ENCODE results near the gene SRRM2.

The SRRM2 gene

DNA sequence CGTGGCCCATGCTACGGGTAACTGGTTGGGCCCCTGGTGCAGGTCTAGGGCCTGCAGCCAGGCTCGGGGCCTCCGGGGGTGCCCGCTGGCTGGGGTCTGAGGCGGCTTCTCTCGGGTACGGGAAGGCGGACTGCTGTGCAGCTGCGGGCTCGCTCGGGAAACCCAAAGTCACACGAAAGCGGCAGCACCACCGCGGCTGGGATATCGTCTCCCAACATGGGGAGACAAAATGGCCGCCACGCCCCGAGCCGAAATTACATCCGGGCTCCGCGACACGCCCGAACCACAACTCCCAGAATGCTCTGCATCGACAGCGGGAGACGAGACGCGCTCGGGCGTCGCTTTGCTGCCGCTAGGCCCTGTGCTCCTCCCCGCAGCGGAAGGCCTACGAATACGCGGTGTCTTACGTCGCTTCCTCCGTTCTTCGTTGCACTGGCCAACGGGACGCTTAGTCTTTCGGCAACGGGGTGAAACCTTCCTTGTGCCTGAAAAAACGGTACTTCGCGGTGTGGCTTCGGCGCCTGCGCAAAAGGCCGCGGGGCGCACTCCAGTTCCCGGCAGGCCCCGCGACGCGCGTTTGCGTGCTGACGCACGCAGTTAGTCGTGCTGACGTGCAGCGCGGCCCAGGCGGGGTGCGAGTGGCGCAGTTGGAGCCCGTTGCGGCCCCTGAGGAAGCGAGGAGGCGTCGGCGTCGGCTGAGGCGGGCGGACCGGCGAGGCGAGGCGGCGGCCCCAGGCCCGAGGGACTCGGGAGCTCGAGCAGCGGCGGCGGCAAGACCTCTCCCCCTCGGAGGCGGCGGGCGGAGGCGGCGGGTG is at the start of gene SRRM2:
Gene SRRM2, plus strand, starts transcription at position 604 of the 815 bp plus-strand sequence. CDS start 3,727 bp downstream, outside the sequence.
- Mint-ChIP-seq H3K27ac (peak within 1 kb of the TSS; percentile 99), H3K27me3 (no peaks in the 10 kb centered on the region), H3K36me3 (ENCODE audit: low read depth) (peaks cover 59% of the 10 kb centered on the region), H3K4me1 (ENCODE audit: low read depth) (peaks cover 59% of the 10 kb centered on the region), H3K4me3 (peak within 1 kb of the TSS; percentile 97), H3K9me3 (no peaks in the 10 kb centered on the region)

DNA sequence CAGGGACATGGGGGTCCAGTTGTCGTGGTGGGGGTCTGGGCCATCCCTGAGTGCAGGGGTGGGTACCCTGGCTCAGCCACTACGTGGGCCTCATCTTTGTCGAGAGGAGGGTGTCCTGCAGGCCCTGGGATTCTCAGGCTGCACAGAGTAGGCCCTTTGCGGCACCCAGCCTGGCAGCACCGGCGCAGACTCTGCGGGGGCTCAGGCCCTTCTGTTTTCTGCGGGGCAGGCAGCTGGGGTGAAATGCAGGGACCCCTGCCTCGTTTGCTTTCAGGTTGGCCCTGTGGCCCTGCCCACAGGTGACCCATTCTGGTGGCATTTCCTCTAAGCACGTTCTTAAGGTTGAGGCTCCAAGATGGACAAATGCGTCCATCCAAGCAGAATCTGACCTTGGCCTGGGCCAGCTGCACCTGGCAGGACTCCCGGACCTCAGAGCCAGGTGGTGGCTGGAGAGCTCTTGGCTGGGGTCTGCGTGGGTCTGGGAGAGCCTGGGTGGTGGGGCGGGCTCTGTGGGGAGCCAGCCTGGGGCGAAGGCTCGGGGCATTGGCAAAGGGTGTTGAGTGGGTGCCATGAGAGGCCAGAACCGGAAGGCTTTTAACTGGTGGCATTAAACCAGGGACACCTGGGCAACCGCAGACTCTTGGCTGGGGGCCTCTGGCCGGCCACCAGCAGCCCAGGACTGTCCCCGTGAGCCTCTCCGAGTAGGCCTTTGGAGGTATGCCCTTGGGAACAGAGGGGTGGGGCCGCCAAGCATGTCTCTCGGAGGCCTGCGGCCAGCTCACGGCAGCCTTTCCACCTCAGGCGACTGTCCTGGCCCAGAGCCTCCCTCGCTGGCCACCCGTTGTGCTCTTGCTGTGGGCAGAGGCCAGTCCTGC is 49.3 kb upstream of the SRRM2 start:
- H3K4me1 Mint-ChIP-seq (ENCODE audit: low read depth): no peaks in the 10 kb centered on the region
- H3K9me3 Mint-ChIP-seq: no peaks in the 10 kb centered on the region
- H3K36me3 Mint-ChIP-seq (ENCODE audit: low read depth): peaks cover 8% of the 10 kb centered on the region
- no peak overlapping the region for H3K27ac Mint-ChIP-seq
- no peak overlapping the region for H3K4me3 Mint-ChIP-seq
- no peaks in the 10 kb centered on the region for H3K27me3 Mint-ChIP-seq

DNA sequence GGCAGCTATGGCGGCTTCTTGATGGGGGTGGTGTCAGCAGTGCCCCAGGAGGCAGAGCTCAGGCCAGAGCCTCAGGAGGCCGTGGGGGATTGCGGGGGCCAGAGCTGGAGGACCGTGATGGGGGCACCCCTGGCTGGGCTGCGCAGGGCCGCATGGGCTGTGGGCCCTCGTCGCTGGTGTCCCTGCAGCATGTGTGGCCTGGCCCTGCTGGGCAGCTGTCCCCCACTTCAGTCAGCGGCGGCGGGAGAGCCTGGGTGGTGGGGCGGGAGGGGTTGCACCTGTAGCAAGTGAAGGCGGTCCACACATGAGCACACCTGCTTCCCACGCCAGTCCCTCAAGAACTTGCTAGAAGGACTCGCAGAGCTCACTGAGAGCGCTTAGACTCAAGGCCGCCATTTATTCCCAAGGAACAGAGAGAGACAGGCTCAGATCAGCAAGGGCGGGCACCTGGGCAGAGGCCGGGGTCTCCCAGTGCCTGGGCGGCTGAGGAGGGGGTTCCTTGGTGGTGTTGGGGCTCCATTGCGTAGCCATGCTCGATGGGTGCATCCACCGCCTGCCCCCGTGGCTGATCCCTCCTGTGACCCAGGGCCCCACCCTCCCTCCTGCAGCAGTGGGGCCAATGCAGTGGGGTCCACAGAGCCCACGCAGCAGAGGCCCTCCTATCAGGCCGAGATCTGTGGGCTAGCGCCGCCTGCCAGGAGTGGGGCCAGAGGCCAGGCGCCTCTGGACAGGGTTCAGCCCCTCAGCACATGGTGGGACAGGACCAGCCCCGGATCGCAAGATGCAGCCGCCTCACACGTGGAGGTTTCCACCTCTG is 48.1 kb upstream of the SRRM2 start:
- Mint-ChIP-seq H3K27me3 (no peaks in the 10 kb centered on the region), H3K27ac (no peak overlapping the region), H3K4me3 (no peak overlapping the region), H3K9me3 (no peaks in the 10 kb centered on the region), H3K4me1 (ENCODE audit: low read depth) (no peaks in the 10 kb centered on the region), H3K36me3 (ENCODE audit: low read depth) (peaks cover 11% of the 10 kb centered on the region)

DNA sequence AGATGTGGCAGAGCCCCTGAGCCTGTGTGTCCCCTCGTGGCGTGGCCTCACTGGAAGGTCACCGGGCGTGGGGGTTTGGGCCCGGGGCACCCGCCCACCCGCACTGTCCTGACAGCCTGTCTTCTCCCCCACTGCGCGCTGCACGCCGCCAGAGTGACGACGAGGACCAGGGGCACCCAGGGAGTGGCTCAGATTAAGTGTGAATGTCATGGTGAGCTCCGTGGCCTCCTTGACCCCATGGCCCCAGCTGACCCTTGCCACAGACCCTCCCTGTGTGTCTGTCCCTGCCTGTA is 47.5 kb upstream of the SRRM2 start:
- no peaks in the 10 kb centered on the region for H3K9me3 Mint-ChIP-seq
- no peak overlapping the region for H3K4me3 Mint-ChIP-seq
- H3K4me1 Mint-ChIP-seq (ENCODE audit: low read depth): no peaks in the 10 kb centered on the region
- no peak overlapping the region for H3K27ac Mint-ChIP-seq
- peaks cover 9% of the 10 kb centered on the region for H3K36me3 Mint-ChIP-seq (ENCODE audit: low read depth)
- no peaks in the 10 kb centered on the region for H3K27me3 Mint-ChIP-seq

DNA sequence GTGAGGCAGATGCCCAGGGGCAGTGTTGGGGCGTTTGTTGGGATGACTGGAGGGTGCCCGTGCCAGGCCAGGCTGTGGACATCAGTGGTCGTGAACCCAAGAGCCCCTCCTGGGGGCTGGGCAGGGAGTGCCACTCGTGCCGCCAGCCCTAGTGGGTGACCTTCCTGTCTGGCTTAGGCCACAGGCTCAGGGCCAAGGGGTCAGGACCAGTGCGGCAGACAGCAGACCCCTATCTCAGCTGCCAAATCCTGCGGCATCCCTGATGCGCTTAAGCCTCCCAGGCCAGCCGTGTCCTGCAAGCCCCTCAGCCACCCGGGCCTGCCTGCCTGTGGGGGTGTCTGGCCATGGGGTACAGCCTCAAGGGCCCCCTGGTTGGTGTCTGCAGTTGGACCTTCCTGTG is 47.1 kb upstream of the SRRM2 start:
- no peak overlapping the region for H3K27ac Mint-ChIP-seq
- H3K4me1 Mint-ChIP-seq (ENCODE audit: low read depth): no peaks in the 10 kb centered on the region
- H3K4me3 Mint-ChIP-seq: no peak overlapping the region
- H3K27me3 Mint-ChIP-seq: no peaks in the 10 kb centered on the region
- peaks cover 9% of the 10 kb centered on the region for H3K36me3 Mint-ChIP-seq (ENCODE audit: low read depth)
- no peaks in the 10 kb centered on the region for H3K9me3 Mint-ChIP-seq

DNA sequence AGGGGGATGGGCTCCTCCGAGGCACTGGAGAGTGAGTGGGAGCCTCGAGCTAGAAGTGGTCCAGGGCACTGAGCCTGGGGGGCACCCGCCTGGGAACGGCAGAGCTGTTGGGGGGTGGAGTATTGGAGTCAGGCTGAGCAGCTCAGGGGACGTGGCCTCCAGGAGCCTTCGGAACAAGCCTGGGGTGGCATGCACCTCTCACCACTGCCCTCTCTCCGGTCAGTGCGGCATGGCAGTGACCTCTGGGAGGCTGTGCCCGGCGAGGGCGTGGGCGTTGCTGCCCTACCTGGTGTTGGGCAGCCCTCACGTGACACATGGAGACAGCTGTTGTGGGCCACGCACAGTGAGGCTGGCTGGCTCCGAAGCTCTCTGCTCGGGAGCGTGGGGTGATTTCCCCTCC is 46.4 kb upstream of the SRRM2 start:
- H3K4me3 Mint-ChIP-seq: no peak overlapping the region
- H3K36me3 Mint-ChIP-seq (ENCODE audit: low read depth): peaks cover 9% of the 10 kb centered on the region
- no peaks in the 10 kb centered on the region for H3K27me3 Mint-ChIP-seq

DNA sequence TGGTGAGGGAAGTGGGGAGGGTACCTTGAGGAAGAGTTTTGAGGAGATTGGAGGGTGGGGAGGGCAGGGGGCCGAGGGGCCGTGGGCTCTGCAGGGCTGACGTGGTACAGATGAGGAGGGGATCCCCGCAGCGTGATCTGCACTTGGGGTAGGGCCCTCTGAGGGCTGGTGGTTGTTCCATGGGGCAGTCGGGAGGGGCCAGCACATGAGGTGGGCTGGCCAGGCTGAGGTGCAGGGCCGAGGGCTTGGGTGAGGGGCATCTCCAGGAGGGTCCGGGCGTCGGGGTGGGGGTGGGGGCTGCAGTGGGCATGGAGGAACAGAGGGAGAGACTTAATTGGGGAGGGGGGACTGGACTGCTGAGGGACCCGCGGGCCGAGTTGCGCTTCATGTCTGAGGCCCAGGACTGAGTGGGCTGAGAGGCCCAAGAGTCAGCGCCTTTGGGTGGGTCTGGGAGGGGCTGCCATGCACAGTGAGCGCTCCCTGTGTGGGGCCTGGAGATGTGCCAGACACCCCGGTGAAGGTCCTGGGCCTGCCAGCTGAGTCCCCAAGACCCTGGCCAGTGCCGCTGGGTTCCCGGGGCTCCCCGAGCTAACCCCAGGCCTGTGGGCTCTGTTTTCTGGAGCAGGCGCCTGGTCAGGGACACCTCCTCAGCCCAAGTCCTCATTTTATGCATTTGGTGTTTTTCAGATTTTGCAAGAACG is 45.7 kb upstream of the SRRM2 start:
- Mint-ChIP-seq H3K36me3 (ENCODE audit: low read depth) (peaks cover 9% of the 10 kb centered on the region), H3K4me1 (ENCODE audit: low read depth) (no peaks in the 10 kb centered on the region), H3K9me3 (no peaks in the 10 kb centered on the region), H3K4me3 (no peak overlapping the region), H3K27ac (no peak overlapping the region), H3K27me3 (no peaks in the 10 kb centered on the region)

More for the DNA sequence above, 46.4 kb upstream of the SRRM2 start:
- H3K4me1 Mint-ChIP-seq (ENCODE audit: low read depth): no peaks in the 10 kb centered on the region
- no peaks in the 10 kb centered on the region for H3K9me3 Mint-ChIP-seq
- no peak overlapping the region for H3K27ac Mint-ChIP-seq

DNA sequence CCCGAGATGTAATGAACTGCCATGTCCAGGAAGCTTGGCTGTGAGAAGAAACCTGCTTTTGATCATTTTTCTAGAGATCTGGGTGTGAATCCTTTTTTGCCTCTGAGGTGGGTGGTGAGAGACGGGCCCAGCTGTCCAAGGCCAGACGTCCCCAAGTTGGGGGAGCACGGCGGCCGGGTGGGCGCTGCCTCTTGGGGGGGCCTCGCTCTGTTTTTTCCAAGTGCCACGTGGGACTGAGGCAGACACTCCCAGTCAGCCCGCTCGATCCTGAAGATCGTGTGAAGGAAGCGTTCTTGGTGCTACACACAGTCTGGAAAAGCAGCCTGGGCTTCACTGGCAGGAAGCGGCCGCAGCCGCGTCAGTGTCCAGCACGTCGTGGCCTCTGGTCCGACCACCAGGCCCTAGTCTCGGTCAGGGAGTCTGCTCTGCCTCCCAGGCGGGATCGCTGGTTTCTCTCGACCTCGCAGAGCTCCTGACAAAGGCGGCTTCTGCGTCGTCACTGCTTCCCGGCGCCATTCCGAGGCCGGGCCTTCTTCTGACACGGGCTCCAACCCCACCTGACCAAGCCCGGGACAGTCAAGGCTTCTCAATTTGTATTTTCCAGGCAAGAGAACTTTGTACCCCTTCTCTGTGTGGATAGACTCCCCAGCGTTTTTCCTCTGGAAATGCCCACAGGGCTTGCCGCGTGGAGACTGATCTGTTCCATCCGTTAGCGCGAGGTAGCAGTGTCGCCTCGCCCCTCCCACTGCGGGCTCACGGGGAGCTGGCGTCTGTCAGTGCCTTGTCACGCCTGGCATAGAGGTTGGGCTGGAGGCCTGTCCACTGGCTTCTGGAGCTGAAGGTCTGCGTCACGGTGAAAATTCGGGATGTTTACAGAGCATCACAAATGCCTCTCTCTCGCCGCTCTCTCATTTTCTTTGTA is 44.8 kb upstream of the SRRM2 start:
- Mint-ChIP-seq H3K27me3 (no peaks in the 10 kb centered on the region), H3K9me3 (no peaks in the 10 kb centered on the region), H3K4me3 (no peak overlapping the region), H3K27ac (no peak overlapping the region), H3K4me1 (ENCODE audit: low read depth) (no peaks in the 10 kb centered on the region), H3K36me3 (ENCODE audit: low read depth) (peaks cover 9% of the 10 kb centered on the region)

DNA sequence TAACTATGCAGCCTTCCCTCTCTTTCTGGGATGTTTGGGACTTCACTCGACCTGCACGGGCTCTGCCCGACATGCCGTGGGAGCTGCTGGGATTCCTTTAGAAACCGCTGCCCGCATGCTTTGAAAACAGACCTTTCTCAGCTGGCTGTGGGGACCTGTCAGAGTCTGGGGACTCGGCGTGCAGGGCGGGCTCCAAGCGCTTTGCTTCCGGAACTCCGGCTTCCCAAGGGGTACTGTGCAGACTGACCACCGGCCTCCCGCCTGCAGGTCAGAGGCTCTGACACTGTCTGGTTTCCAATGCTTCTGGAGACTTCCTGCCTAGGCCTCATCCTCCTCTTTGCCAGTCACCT is 44.2 kb upstream of the SRRM2 start:
- H3K9me3 Mint-ChIP-seq: no peaks in the 10 kb centered on the region
- H3K36me3 Mint-ChIP-seq (ENCODE audit: low read depth): peaks cover 9% of the 10 kb centered on the region
- no peaks in the 10 kb centered on the region for H3K27me3 Mint-ChIP-seq
- no peaks in the 10 kb centered on the region for H3K4me1 Mint-ChIP-seq (ENCODE audit: low read depth)
- no peak overlapping the region for H3K4me3 Mint-ChIP-seq
- H3K27ac Mint-ChIP-seq: no peak overlapping the region

DNA sequence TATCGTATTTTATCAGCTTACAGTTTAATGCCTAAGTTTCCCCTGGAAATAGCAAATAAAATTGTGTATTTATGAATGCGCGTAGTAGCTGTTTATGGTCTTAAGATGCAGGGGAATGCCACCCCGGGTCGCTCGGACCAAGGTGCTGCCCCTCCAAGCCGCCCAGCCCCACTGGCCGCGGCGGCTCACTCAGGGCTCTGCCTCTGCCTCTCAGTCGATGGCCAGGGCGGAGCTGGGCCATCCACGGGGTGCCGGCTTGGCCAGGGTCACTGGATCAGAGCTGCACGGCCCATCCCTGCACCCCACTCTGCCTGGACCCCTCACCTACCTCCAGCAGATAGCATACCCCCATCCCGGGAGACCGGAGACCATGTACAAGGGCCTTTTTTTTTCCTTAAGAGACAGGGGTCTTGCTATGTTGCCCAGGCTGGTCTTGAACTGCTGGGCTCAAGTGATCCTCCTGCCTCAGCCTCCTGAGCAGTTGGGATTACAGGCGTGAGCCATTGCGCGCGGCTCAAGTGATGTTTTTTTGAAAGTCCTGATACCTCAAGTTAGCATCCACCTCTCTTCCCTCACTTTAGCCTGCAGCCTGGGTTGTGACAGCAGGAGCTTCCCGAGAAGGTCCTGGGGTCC is 43.4 kb upstream of the SRRM2 start:
- no peaks in the 10 kb centered on the region for H3K4me1 Mint-ChIP-seq (ENCODE audit: low read depth)

DNA sequence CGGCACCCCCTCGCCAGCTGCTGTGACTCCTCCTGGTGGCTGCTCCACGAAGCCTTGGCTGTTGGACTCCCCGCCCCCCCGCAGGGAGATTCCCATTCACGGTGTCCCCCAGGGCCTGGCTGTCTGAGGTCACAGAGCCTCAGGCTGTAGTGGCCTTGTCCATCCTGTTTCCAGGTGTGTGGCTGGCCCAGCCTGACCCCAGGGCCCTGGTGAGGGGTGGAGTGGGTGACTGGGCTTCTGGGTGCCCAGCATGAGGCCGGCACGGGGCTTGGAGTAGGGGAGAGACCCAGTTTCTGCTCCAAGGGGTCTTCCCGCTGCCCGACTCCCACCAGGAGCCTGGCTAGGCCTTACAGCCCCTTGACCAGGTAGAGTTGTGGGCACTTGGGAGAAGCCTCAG is 42.9 kb upstream of the SRRM2 start:
- Mint-ChIP-seq H3K36me3 (ENCODE audit: low read depth) (peaks cover 9% of the 10 kb centered on the region), H3K9me3 (no peaks in the 10 kb centered on the region), H3K4me1 (ENCODE audit: low read depth) (no peaks in the 10 kb centered on the region), H3K27me3 (peaks cover 2% of the 10 kb centered on the region), H3K27ac (no peak overlapping the region), H3K4me3 (no peak overlapping the region)

More for the DNA sequence above, 43.4 kb upstream of the SRRM2 start:
- H3K4me3 Mint-ChIP-seq: no peak overlapping the region
- H3K27ac Mint-ChIP-seq: no peak overlapping the region
- H3K27me3 Mint-ChIP-seq: no peaks in the 10 kb centered on the region
- peaks cover 9% of the 10 kb centered on the region for H3K36me3 Mint-ChIP-seq (ENCODE audit: low read depth)
- H3K9me3 Mint-ChIP-seq: no peaks in the 10 kb centered on the region

DNA sequence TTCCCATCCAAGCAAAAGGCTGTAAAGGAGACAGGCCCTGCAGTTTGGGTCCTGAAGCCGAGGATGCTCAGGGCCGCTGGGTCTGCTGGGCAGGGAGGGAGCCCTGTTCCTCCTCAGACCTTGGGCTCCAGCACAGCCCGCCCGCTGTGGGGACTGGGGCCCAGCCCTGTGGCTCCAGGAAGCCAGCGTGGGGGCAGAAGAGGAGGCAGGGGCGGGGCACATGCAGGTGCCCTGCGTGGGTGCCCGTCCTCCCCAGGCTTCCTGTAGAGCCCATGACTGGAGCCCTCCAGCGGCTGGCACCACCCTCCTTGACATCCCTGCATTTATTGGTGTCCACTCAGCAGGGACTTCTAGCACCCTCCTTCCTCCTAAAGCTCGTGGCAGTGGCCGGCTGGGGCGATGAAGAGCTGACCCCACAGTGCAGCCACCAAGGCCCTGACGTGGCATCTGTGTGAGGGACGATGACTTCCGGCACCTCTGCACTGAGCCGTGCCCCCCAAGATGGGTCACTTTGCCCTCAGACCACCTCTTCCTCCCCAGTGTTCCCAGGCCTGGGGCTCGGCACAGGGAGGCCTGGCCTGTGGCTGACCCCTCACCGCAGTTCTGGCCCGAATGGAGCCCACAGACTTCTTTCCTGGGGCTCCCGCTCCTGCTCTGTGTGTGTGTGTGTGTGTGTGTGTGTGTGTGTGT is 42.3 kb upstream of the SRRM2 start:
- peaks cover 9% of the 10 kb centered on the region for H3K36me3 Mint-ChIP-seq (ENCODE audit: low read depth)
- no peaks in the 10 kb centered on the region for H3K9me3 Mint-ChIP-seq

DNA sequence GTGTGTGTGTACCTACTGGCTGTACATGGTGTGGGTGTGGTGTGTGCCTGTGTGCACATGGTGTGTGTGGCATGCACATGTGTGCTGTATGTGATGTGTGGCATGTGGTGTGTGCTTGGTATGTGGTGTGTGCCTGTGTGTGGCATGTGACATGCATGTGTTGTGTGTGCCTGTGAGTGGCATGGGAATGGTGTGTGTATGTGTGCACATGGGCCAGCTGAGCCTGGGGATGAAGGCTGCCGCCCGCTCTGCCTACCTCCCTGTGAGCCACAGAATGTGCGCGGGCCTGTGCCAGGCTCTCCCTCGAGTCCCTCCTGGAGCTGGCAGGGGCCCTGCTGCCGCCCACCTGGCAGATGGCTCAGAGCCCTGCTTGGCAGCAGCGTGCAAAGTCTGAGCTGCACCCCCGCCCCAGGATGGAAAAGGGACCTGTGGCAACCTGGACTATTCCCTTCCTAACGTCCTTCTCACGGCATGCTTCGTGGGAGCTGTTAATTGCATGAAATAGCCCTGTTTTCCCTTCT is 41.7 kb upstream of the SRRM2 start:
- peaks cover 8% of the 10 kb centered on the region for H3K27me3 Mint-ChIP-seq
- no peaks in the 10 kb centered on the region for H3K9me3 Mint-ChIP-seq
- peak overlapping the region; percentile 17 for H3K27ac Mint-ChIP-seq

More for the DNA sequence above, 42.3 kb upstream of the SRRM2 start:
- peaks cover 8% of the 10 kb centered on the region for H3K27me3 Mint-ChIP-seq
- no peak overlapping the region for H3K27ac Mint-ChIP-seq
- peaks cover 5% of the 10 kb centered on the region for H3K4me1 Mint-ChIP-seq (ENCODE audit: low read depth)
- H3K4me3 Mint-ChIP-seq: no peak overlapping the region

More for the DNA sequence above, 41.7 kb upstream of the SRRM2 start:
- H3K4me3 Mint-ChIP-seq: no peak overlapping the region
- H3K36me3 Mint-ChIP-seq (ENCODE audit: low read depth): peaks cover 9% of the 10 kb centered on the region
- peaks cover 5% of the 10 kb centered on the region for H3K4me1 Mint-ChIP-seq (ENCODE audit: low read depth)
